Loucy (cell line): Measurements from ENCODE around the gene FHAD1.
A peak's percentile ranks its signal among the peaks of the same experiment; 100 is the strongest.

Experiments used
- H2AFZ ChIP-seq: fragments of 200-600 bp; sonication (generic); 2 replicates; pipeline ENCODE4 v1.6.0; 2016; ENCODE audit warnings: antibody characterized with exemption, mild to moderate bottlenecking, low read length, moderate library complexity
- H3F3A ChIP-seq: fragments of 200-600 bp; 2 replicates; pipeline ENCODE4 v1.6.0; 2016; ENCODE audit warnings: antibody characterized with exemption, low read depth, mild to moderate bottlenecking
- H3K27me3 ChIP-seq: fragments of 200-600 bp; sonication (generic); 2 replicates; pipeline ENCODE4 v1.6.1; 2014; ENCODE audit warnings: low read length, mild to moderate bottlenecking; ENCODE audit not compliant: insufficient read depth, poor library complexity, severe bottlenecking
- H3K36me3 ChIP-seq: fragments of 200-600 bp; sonication (generic); 2 replicates; pipeline ENCODE4 v1.6.1; 2016; ENCODE audit warnings: low read length; ENCODE audit not compliant: insufficient read depth
- H3K4me1 ChIP-seq: fragments of 200-600 bp; sonication (generic); 2 replicates; pipeline ENCODE4 v1.5.1; 2014; ENCODE audit warnings: low read length, mild to moderate bottlenecking; ENCODE audit not compliant: insufficient read depth, poor library complexity, severe bottlenecking
- H3K4me2 ChIP-seq: fragments of 200-600 bp; sonication (generic); 2 replicates; pipeline ENCODE4 v1.6.0; 2014; ENCODE audit warnings: antibody characterized with exemption, low read length, low read depth, mild to moderate bottlenecking; ENCODE audit not compliant: poor library complexity, severe bottlenecking
- H3K4me3 ChIP-seq: fragments of 200-600 bp; sonication (generic); 2 replicates; pipeline ENCODE4 v1.5.1; 2014; ENCODE audit warnings: low read length, mild to moderate bottlenecking, mixed read lengths; ENCODE audit not compliant: poor library complexity, severe bottlenecking
- H3K79me2 ChIP-seq: fragments of 200-600 bp; sonication (generic); 2 replicates; pipeline ENCODE4 v1.6.1; 2014; ENCODE audit warnings: low read length; ENCODE audit not compliant: insufficient read depth
- H3K9ac ChIP-seq: fragments of 200-600 bp; sonication (generic); 2 replicates; pipeline ENCODE4 v1.6.0; 2014; ENCODE audit warnings: mild to moderate bottlenecking, low read depth, low read length, moderate library complexity; ENCODE audit not compliant: poor library complexity, severe bottlenecking
- H3K9me2 ChIP-seq: fragments of 200-600 bp; sonication (generic); replicated peaks from 2 replicates; pipeline ENCODE4 v1.6.1; 2016; ENCODE audit warnings: low read depth, low read length, mixed read lengths
- H3K9me3 ChIP-seq: fragments of 200-600 bp; sonication (generic); 2 replicates; pipeline ENCODE4 v1.6.1; 2014; ENCODE audit warnings: mild to moderate bottlenecking, antibody characterized with exemption, low read length, low read depth; ENCODE audit not compliant: insufficient read depth
- H4K20me1 ChIP-seq: fragments of 200-600 bp; sonication (generic); 2 replicates; pipeline ENCODE4 v1.6.0; 2014; ENCODE audit warnings: antibody characterized with exemption, low read length, mild to moderate bottlenecking; ENCODE audit not compliant: insufficient read depth, poor library complexity, severe bottlenecking
- CTCF ChIP-seq: fragments of 200-600 bp; sonication (generic); conservative IDR thresholded peaks from 2 replicates; pipeline ENCODE4 v1.5.1; 2014; ENCODE audit warnings: mild to moderate bottlenecking, antibody characterized with exemption, low read length
- EZH2phosphoT487 ChIP-seq: fragments of 200-600 bp; IDR thresholded peaks from 2 replicates; pipeline ENCODE4 v1.6.1; 2018; ENCODE audit warnings: antibody characterized with exemption, mild to moderate bottlenecking, moderate library complexity, borderline replicate concordance

FHAD1 gene

GRCh38 chr1:15362096-15362736 is 115.2 kb downstream of the FHAD1 start:
- Histone ChIP-seq H2AFZ (no peak overlapping the region), H4K20me1 (no peaks in the 10 kb centered on the region), H3K4me1 (no peaks in the 10 kb centered on the region), H3K9me2 (no peaks in the 10 kb centered on the region), H3K9me3 (no peaks in the 10 kb centered on the region), H3K4me2 (no peak overlapping the region), H3K36me3 (no peaks in the 10 kb centered on the region), H3K4me3 (no peak overlapping the region), H3K9ac (no peak overlapping the region), H3K79me2 (no peaks in the 10 kb centered on the region), H3K27me3 (no peaks in the 10 kb centered on the region), H3F3A (no peaks in the 10 kb centered on the region)
- TF ChIP-seq CTCF (no peak), EZH2phosphoT487 (no peak)

GRCh38 chr1:15362737-15363128 is 115.7 kb downstream of the FHAD1 start:
- no peaks in the 10 kb centered on the region for H3K27me3 ChIP-seq
- TF ChIP-seq EZH2phosphoT487, result no peak
- no peak for TF ChIP-seq CTCF
- H3K9me2 ChIP-seq, result no peaks in the 10 kb centered on the region
- H3K36me3 ChIP-seq, result no peaks in the 10 kb centered on the region
- H3K4me3 ChIP-seq, result no peak overlapping the region
- no peak overlapping the region for H3K9ac ChIP-seq
- no peaks in the 10 kb centered on the region for H3F3A ChIP-seq
- H3K79me2 ChIP-seq, result no peaks in the 10 kb centered on the region
- H2AFZ ChIP-seq, result no peak overlapping the region
- no peak overlapping the region for H3K4me2 ChIP-seq
- no peaks in the 10 kb centered on the region for H3K9me3 ChIP-seq
- H3K4me1 ChIP-seq, result no peaks in the 10 kb centered on the region
- no peaks in the 10 kb centered on the region for H4K20me1 ChIP-seq

- H3K4me1 ChIP-seq, result no peaks in the 10 kb centered on the region
- no peak overlapping the region for H3K4me3 ChIP-seq
- no peaks in the 10 kb centered on the region for H4K20me1 ChIP-seq
- TF ChIP-seq CTCF, result peak; percentile 43
- no peak for TF ChIP-seq EZH2phosphoT487
- no peaks in the 10 kb centered on the region for H3K79me2 ChIP-seq
- no peaks in the 10 kb centered on the region for H3F3A ChIP-seq
- H3K9ac ChIP-seq, result no peak overlapping the region
- H3K27me3 ChIP-seq, result no peaks in the 10 kb centered on the region
- no peak overlapping the region for H3K4me2 ChIP-seq
- H3K9me2 ChIP-seq, result no peaks in the 10 kb centered on the region
- no peak overlapping the region for H2AFZ ChIP-seq
- no peaks in the 10 kb centered on the region for H3K36me3 ChIP-seq
- no peaks in the 10 kb centered on the region for H3K9me3 ChIP-seq
Observed at GRCh38 chr1:15364740-15365139, 117.7 kb downstream of the FHAD1 start.
